Epidermal melanocyte (primary cell): ENCODE measurements around the gene ZNF593.

Experiments
- DNase-seq: peaks from one replicate; pipeline ENCODE4 v3.0.0; 2011; ENCODE audit warnings: low spot score; ENCODE audit not compliant: insufficient read length

The ZNF593 gene

DNA sequence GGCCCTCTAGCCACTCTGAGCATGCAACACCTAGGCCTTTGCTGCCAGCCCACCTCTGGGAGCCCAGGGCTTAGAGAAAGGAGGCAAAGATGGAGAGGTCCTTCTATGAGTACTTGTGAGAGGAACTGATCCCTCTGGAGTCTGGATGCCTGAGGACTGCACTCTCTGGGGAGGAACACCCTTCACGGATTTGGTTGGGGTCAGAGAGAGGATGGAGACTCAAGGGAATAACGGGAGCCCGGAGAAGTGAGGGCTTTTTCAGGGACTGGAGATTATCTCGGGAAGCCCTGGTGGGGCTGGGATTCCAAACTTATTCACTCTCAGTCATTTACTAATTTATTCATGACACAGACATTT is 532 bp upstream of the ZNF593 start:
- DNase-seq, result peak; percentile 14

DNA sequence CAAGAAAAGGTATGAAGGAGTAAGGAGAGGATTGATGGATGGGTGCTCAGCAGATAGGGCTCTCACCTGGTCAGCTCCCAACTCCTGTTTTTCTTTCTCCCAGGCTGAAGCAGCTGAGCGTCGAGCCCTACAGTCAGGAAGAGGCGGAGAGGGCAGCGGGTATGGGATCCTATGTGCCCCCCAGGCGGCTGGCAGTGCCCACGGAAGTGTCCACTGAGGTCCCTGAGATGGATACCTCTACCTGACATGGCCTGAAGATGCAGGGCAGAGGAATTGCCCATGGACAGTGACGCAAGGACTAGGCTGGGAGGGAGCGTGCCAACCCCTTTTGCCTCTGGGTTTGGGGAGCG is 739 bp downstream of the ZNF593 start:
- no peak for DNase-seq

DNA sequence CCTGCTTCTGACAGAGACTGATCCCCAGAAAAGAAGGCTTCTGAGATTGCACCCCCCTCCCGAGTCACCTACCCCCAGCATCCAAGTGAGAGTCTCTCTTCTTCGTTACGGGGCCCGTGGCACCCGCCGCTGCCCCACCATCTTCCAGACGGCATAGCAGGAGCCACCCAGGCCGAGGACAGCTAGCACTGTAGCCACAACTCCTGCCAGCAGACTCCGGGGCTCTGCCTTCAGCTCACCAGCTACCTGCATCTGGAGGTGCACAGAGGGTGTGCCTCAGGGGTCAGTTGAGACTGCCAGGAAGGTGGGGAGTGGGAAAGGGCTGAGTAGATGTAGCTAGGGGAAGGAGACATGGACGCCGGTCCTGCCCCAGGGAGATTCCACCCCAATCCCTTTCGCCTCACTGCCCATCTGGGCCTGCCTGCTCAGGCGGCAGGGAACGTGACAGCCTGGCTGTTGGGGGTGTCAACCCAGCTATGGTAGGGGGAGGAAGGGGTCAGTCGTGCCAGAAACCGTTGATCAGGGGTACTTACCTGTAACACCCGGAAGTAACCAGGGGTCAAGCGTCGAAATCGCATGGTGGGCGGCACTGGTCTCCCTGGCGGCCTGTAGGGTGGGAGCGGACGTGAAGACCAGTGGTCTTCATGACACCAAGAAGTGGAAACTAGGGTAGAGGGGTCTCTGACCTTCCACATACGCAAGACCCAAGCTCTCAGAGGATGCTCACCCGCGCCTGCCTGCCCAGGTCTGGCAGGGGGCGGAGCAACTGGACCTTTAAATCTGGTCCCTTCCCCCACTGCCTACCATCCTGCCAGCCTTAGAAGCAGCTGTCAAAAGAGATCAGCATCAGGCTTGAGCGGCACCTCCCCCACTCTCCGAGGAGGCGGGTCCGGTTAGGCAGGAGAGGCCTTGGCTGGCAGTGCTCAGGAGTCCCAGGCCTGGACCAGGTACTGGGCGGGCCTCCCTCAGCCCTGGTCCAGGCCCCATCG is 1.7 kb downstream of the ZNF593 start, which contains the start of gene ZNF593OS:
TSS of gene ZNF593OS (minus strand) at position 749 of the 989 bp plus-strand sequence. CDS start at position 578, 171 bp downstream.
- DNase-seq, result peak; percentile 8

DNA sequence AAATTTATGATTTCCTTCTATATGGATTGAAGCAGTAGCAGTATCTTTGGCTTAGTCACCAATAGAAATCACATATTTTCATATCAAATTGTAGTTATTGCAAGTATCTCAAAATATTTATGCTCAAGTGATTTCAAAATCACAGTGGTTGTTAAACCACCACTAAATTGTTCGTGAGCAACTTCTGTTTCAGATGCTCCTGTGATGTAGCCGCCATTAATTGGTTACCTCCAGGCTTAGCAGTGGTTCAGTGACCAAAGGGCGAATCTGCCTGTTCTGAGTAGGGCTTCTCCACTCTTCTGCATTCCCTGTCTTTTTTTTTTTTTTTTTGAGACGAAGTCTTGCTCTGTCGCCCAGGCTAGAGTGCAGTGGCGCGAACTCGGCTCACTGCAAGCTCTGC is 5.6 kb downstream of the ZNF593 start:
- DNase-seq, result no peak

DNA sequence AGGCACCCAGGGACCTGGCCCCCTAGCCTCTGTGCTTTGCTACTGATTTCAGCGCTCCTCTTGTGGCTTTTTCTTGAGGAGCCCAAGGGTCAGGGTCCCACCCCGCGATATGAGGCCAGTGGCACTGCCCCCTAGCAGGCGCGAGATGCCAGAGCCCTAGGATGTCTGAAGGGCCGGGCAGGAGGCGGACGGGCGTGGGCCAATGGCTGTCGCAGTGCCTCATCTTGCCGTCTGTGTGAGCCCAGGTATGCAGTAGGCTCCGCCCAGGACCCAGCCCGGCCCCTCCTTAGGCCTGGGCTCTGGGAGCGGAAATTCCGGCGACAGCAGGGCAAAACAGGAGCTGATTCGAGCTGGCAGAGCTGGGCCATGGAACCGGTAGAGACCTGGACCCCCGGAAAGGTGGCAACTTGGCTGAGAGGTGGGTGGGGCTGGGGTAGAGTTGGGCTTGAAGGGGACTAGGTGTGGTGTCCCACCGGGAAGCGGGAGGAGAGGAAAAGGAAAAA is 7.5 kb downstream of the ZNF593 start, which contains the start of gene CNKSR1:
TSS of gene CNKSR1 (plus strand) at position 310 of the 503 bp plus-strand sequence. CDS start at position 367, 57 bp downstream.
- no peak for DNase-seq

DNA sequence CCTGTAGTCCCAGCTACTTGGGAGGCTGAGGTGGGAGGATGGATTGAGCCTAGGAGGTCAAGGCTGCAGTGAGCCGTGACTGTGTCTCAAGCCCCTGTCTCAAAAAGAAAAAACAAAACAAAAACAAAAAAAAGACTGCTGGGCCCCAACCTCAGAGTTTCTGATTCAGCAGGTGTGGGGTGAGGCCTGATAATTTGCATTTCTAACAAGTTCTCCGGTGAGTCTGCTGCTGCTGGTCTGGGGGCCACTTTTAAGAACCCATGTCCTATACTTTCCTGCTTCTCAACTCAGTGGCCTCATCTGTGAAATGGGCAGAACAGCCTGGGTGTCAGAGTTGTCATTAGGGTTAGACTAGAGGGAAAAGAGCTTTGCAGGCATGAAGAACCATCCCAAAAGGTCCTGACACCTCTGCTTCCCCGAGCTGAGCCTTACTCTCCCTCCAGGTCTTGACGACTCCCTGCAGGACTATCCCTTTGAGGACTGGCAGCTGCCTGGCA is 10.3 kb downstream of the ZNF593 start:
- DNase-seq, result no peak

DNA sequence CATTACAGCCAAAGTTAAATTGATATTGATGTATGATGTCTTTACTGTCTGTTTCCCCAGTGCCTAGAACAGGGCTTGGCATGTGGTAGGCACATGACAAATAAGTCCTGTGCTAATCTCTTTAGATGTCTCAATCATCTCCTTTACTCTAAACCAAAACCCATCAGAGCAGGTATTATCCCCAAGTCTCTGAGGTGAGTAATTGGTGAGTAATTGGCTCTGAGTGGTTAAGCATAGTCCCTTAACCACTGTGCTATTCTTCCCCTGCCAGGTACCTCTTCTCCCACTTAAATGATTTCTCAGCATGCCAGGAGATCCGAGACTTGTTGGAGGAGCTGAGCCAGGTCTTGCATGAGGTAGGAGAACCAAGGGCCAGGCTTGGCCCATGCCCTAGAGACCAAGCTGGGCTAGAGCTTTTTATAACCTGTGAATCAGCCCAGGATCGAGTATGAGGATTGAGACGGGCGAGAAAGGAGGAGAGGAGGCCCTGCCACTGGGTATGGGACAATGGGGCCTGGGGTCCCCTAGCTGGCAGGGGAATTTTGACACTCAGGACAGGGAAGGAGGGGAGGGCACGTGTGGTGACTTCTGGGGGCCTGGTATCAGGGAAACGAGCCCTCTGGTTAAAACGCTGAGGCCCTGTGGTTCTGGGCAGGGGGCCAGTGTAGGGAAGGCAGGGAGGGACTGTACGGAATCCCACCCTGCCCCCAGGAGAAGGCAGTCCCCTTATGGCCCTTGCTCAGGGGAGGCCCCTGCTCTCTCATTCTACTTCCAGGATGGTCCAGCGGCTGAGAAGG is 12.1 kb downstream of the ZNF593 start:
- no peak for DNase-seq

DNA sequence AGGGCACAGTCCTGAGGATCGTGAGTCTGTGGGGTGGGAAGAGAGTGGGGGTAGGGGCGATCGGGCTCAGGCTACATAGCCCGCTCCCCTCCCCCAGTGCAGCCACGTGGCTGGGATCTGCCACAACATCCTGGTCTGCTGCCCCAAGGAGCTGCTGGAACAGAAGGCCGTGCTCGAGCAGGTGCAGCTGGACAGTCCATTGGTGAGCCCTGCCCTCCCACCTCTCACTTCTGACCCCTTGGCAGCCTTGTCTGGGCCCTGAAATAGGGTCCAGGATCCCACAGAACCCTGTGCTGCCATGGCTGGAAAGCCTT is 12.6 kb downstream of the ZNF593 start:
- DNase-seq, result no peak

DNA sequence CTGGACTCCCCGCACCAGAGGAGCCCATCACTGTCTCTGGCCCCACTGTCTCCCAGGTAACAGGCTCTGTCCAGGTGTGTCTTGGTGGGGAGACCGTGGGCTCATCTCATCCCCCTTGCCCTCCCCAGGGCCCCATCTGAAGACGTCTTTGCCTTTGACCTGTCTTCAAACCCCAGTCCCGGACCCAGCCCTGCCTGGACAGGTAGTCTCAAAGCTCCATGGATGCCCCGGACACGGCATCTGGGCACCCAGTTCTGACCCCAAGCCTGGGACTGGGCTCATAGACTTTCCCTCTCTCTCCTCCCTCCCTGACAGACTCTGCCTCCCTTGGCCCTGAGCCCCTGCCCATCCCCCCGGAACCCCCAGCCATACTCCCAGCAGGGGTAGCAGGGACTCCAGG is 14.4 kb downstream of the ZNF593 start:
- no peak for DNase-seq

DNA sequence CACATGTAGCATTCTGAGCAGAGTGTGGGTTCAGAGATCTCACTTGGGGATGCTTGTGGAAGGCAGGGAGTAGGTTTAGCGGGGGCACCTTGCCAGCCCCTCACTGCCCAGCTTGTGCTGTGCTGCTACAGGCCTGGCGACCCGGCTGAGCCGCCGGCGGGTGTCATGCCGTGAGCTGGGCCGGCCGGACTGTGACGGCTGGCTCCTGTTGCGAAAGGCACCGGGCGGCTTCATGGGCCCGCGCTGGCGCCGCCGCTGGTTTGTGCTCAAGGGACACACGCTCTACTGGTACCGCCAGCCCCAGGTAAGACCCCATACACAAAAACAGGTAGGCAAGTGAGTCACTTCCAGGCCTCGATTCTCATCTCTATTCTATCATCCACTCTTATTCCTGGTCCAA is 15.2 kb downstream of the ZNF593 start:
- no peak for DNase-seq

DNA sequence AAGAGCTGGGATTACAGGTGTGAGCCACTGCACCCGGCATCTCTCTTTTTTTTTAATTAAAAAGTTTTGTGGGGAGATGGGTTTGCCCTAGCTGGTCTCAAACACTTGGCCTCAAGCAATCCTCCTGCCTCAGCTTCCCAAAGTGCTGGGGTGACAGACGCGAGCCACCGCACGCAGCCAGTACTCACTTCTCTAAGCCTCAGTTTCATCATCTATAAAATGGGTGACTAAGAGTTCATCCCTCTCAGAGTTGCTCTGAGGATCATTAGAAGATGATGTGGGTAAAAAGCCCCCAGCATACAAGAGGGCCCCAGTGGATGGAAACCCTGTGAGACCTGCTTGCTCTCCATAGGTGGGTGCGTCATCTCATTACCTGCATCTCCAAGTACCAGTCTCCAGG is 18.2 kb downstream of the ZNF593 start:
- no peak for DNase-seq

DNA sequence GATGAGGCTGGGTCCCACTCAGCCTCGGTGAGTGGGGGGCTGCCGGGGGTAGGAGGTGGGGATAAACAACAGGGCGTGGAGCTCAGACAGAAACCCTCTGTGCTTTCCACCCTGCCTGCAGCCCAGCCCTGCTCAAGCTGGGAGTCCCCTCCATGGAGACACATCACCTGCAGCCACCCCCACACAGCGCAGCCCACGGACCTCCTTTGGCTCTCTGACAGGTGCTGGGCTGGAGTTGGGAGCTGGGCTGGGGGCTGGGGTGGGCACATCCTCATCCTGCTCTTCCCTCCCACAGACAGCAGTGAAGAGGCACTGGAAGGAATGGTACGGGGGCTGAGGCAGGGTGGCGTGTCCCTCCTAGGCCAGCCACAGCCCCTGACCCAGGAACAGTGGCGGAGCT is 18.8 kb downstream of the ZNF593 start:
- DNase-seq, result peak; percentile 9

DNA sequence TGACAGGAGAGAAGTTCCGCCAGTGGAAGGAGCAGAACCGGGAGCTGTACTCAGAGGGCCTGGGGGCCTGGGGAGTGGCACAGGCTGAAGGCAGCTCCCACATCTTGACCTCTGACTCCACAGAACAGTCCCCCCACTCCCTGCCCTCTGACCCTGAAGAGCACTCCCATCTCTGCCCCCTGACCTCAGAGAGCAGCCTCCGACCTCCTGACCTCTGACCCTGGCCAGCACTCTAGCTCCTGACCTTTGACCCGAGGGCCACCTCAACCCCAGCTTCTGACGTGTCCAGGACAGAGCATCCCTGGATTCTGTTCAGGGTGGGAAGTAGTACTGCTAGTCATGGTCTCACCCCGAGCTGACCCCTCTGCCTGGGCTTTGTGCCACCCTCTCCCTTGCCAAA is 19.6 kb downstream of the ZNF593 start:
- peak; percentile 8 for DNase-seq

DNA sequence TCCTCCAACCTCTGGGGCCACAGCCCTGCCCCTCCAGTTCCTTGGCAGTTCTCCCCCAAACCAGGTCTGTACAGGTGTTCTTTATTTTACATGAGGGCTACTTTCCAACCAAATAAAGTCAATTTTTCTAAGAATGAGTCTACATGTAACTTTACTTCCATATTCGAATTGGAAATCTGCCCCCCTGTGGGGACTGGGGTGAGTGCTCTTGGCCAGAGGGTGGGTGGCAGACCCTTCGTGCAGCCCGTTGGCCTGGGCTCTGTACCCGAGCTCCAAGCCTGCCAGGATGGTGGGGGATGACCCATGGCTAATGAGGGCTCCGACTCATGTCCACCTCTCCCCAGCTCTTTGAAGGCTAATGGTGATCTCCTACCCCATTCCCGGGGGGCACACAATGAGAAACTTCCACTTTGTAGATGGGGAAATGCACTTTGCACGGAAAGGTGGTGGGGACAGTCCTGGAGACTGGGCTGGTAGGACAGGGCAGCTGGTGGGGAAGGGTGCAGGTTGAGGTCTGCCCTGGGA is 20.1 kb downstream of the ZNF593 start:
- DNase-seq, result peak; percentile 13

DNA sequence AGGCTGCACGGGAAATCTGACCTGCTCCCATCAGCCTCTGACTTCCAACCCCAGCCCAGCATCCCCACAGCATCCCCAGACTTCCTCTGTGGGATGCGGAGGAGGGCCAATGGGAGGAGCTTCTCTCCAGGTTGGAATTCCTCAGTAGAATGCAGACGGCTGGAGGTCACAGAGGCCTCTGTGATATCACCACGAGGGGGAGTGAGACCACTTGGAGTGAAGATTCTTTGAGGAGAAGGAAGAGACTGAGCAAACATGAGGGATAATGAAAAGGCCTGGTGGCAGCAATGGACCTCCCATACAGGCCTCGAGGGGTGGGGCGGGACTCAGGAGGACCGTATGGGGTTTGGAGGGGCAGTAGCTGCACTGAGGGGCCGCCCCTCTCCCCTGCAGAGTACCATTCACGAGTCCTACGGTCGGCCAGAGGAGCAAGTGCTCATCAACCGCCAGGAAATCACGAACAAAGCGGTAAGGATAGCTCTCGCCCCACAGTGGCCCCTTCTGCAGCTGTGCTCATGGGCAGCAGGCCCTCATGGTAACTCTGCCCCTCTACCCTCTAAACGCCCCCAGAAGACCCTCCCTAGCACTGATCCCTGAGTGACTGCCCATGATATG is 20.8 kb downstream of the ZNF593 start, which contains the start of gene CATSPER4:
TSS of gene CATSPER4 (plus strand) at position 230 of the 615 bp plus-strand sequence. CDS start at position 256, 26 bp downstream.
- DNase-seq, result peak; percentile 21

DNA sequence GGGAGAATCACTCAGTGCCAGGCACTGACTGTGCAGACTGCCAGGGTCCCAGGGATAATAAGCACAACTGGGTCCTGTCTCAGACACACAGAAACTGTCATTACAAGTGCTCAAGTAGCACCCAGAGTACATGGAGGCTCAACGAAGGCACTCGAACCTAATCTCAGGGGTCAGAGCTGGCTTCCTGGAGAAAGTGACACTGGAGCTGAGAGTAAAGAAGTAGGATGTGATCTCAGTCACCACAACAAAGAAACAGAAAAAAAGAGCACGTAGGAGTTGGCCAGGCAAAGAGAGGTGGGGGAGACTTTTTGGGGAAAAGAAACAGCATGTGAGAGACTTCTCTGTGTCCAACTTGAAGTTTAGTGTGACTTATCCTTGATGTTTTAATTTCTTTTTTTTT is 22.0 kb downstream of the ZNF593 start:
- DNase-seq, result no peak

DNA sequence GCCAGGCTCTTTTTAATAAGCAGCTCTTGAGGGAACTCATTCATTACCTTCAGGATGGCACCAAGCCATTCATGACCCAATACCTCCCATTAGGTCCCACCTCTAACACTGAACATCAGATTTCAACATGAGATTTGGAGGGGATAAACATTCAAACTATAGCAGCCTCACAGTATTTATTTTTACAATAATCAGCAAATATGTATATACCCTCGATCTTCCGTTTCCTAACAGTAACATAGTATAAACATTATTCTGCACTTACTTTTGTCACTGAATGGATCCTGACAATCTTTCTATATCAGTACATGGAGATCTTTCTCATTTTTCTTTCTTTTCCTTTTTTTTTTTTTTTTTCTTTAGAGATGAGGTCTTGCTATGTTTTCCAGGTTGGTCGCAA is 26.1 kb downstream of the ZNF593 start:
- DNase-seq, result no peak

DNA sequence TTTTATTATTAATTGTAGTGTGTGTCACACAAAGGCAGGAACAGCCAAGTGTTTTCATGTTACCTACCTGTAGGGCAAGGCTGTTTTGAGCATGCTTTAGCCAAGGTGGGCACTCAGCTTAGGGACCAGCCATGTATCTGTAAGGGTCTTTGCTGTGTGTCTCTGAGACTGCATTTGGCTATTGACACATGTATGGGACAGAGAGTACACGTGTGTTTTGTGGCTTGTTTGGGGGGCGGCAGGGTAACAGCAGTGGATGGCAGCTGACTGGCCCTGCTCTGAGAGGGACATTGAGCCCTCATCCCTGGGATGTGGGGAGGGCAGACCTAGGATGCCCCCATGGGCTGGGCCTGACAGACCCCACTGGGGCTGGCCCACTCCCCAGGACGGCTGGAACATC is 27.6 kb downstream of the ZNF593 start:
- DNase-seq, result no peak

DNA sequence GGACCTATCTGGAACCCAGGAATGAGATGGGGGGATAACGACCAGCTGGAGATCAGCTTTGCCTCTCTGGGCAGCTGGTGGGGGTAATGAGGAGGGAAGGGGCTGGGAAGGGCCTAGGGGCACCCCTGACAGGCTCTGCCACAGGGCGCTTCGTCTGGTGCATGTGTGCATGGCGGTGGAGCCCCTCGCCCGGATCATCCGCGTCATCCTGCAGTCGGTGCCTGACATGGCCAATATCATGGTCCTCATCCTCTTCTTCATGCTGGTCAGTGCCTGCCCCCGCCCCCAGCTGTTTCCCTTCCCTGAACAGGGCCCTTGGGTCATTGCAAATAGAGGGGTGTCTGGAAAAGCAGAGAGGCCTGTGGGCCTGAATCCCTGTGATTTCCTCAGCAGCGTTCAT is 28.1 kb downstream of the ZNF593 start:
- DNase-seq, result no peak

DNA sequence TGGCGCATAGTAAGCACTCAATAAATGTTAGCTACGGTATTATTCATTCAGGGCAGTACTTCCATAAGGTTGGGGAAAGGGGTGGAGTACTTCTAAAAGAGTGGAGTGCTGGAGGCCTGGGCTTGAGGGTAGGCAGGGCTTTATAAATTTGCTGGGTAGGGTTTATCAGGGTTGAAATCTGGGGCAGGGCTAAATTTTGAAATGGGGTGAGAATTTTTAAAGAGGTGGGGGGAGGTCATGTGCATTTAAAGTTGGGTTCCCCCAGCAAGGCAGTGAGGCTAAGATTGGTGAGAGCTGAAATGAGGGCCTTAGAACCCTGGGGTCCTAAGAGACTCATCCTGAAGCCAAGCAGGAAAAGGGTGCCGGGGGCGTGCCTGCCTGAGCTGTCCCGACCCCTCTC is 30.7 kb downstream of the ZNF593 start:
- no peak for DNase-seq

DNA sequence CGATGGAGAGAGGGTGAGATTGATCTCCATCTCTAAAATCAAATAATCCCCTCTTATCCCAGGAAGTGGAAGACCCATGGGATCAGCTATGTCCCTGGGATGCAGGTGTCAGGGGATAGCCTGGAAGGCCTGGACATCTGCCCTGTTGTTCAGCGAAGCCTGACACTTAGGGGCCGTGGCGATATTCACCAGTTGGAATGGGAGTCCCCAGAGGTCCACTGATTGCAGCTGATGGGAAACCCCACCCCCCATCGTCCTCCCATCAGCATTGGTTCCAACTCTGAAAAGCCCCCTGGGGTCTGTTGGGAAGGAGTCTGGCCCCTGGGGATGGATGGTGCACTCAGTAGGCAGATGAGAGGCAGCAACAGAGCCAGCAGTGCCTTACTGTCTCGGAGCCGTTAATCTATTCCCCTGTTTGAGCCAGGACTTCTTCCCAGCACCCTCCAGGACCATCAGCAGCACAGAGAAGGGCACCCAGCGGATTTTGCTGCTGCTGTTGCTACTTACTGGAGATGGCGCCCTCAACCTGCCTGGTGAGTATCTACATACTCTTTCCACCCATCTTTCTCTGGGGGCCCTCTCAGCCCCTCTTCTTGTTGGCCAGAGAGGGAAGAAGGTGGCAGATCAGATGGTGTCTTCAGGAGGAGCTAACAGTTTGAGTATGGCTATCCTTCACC is 34.1 kb downstream of the ZNF593 start:
- no peak for DNase-seq
